AG09309 (cell line): ENCODE data around the gene HEXIM2.

Experiments used
- DNase-seq: peaks from one replicate; pipeline ENCODE4 v3.0.0-alpha.2; 2010; ENCODE audit warnings: low read depth
- H3K4me3 ChIP-seq: 2 replicates; pipeline ENCODE4 v1.5.1; 2011; ENCODE audit warnings: mild to moderate bottlenecking, low read depth, low read length, moderate library complexity; ENCODE audit not compliant: control insufficient read depth
- TF ChIP-seq, protein P1 (sequence below): IDR thresholded peaks from 2 replicates; pipeline ENCODE4 v1.5.1; 2011; ENCODE audit warnings: mild to moderate bottlenecking, low read depth, low read length, inconsistent platforms; ENCODE audit not compliant: insufficient read depth, control insufficient read depth; ENCODE audit errors: missing control alignments

HEXIM2 gene

GRCh38 chr17:45148183-45149036 is 13.3 kb upstream of the HEXIM2 start, which contains the start of gene HEXIM1:
Gene HEXIM1, plus strand, starts transcription at chr17:45148475. Its CDS starts 716 bp downstream, at chr17:45149191.
- peak within 1 kb of the TSS; percentile 87 for H3K4me3 ChIP-seq
- TF ChIP-seq, protein P1, sequence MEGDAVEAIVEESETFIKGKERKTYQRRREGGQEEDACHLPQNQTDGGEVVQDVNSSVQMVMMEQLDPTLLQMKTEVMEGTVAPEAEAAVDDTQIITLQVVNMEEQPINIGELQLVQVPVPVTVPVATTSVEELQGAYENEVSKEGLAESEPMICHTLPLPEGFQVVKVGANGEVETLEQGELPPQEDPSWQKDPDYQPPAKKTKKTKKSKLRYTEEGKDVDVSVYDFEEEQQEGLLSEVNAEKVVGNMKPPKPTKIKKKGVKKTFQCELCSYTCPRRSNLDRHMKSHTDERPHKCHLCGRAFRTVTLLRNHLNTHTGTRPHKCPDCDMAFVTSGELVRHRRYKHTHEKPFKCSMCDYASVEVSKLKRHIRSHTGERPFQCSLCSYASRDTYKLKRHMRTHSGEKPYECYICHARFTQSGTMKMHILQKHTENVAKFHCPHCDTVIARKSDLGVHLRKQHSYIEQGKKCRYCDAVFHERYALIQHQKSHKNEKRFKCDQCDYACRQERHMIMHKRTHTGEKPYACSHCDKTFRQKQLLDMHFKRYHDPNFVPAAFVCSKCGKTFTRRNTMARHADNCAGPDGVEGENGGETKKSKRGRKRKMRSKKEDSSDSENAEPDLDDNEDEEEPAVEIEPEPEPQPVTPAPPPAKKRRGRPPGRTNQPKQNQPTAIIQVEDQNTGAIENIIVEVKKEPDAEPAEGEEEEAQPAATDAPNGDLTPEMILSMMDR: no peak
- peak; percentile 98 for DNase-seq

- TF ChIP-seq, protein P1: peak; percentile 96
- peak overlapping the region; percentile 87 for H3K4me3 ChIP-seq
- DNase-seq: no peak
These were observed 12.5 kb upstream of the HEXIM2 start for GRCh38 chr17:45149037-45149668.

- DNase-seq: no peak
- TF ChIP-seq, protein P1: no peak
- H3K4me3 ChIP-seq: peak overlapping the region; percentile 87
These were observed 11.7 kb upstream of the HEXIM2 start for GRCh38 chr17:45149669-45150664.

DNA sequence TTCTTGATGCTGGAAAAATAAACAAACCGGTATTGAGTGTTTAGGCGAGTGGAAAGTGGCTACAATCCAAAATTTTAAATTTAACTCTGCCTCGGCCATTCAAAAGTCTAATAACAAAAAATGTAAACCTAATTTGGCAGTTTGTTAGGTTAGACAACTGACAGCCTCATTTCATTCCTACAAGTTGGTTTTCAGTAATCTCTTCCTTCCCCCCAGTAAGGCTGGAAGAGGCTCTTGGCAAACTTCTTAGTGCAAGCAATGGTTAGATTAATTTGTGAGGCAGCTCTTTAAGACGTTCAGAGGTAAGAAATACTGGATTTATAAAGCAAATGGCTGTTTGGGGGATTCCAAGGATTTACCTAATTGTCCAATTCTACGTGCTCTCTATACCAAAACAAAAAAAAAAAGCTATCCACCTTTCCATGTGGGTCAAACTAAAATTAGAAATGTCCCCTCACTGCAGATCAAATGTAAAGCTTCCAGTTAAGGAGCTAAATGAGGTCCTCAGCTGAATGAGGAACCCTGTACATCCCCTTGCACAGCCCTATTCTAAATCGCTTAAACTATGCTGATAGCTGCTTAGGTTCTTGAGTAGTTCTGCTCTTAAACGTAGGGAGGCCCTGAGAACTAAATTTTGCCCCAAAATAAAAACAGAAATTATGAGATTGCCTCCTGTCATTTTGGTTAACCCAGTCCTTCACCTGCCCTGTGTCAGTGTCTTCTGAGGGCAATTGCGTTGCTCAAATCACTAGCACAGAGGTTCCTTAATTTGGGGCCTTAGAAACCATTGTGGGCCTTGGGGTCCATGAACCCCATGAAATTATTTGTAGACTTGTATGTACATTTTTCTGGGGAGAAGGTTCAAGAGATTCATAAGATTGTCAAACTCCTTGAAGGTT is 10.5 kb upstream of the HEXIM2 start:
- peak overlapping the region; percentile 87 for H3K4me3 ChIP-seq
- TF ChIP-seq, protein P1: no peak
- DNase-seq: no peak

DNA sequence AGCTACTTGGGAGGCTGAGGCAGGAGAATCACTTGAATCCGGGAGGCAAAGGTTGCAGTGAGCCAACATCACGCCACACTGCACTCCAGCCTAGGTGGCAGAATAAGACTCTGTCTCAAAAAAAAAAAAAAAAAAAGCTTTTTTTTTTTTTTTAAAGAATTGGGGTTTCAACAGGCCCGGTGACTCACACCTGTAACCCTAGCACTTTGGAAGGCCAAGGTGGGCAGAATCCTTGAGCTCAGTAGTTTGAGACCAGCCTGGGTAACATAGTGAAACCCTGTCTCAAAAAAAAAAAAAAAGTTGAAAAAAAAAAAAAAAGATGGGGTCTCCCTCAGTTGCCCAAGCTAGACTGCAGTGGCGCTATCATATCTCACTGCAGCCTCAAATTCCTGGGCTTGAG is 6.6 kb upstream of the HEXIM2 start:
- H3K4me3 ChIP-seq: no peak overlapping the region
- TF ChIP-seq, protein P1: no peak
- DNase-seq: no peak
